Endothelial cell of umbilical vein (primary cell): Measurements from ENCODE around the gene ENG. TPM values are rescaled to one million over a fixed set of nuclear protein-coding genes. Genes with fewer than 3 reads are reported as not detected.

Source experiments
- BruUV-seq: library from RNA; stranded (reverse); fragments of 400-500 nt; replicated peaks from 2 replicates; lab custom pipeline; 2021; lab: Mats Ljungman, UMichigan
- CTCF ChIA-PET: fragments of 300-600, 350-600 bp; sonication (Branson Sonifier 250); formaldehyde crosslinking; loops from one replicate; lab custom pipeline; 2021; ENCODE audit warnings: antibody characterized with exemption, inconsistent platforms; lab: Charles Lee
- POLR2A ChIA-PET: fragments of 300-600, 350-600 bp; sonication (Branson Sonifier 250); formaldehyde crosslinking; loops from one replicate; lab custom pipeline; 2021; ENCODE audit warnings: antibody characterized with exemption, inconsistent platforms; lab: Charles Lee
- DNase-seq: peaks from one replicate; pipeline ENCODE4 v3.0.0-alpha.2; 2011; ENCODE audit warnings: low read depth, low spot score
- FAIRE-seq: peaks from 2 replicates; lab custom pipeline; 2011; peaks lifted over from hg19 to GRCh38; lab: Jason Lieb, UNC
- H2AFZ ChIP-seq: 2 replicates; pipeline ENCODE4 v1.6.0; 2012; ENCODE audit warnings: low read depth, low read length, control low read depth, inconsistent platforms
- H3K27ac ChIP-seq: 2 replicates; pipeline ENCODE4 v1.5.1; 2011; ENCODE audit warnings: low read depth, mild to moderate bottlenecking, control low read depth, low read length, moderate library complexity; ENCODE audit not compliant: insufficient read depth
- H3K27me3 ChIP-seq, 2 experiments: 2 replicates each; pipeline versions ENCODE4 v1.6.0 to v1.6.1; 2011; ENCODE audit warnings: low read length in 2 of 2, mixed read lengths in 1 of 2; ENCODE audit not compliant: control insufficient read depth in 2 of 2, insufficient read depth in 2 of 2
- H3K36me3 ChIP-seq, 2 experiments: 2 replicates in 1 of 2; 3 replicates in 1 of 2; pipeline ENCODE4 v1.5.1; 2011; ENCODE audit warnings: low read length in 2 of 2, mild to moderate bottlenecking in 1 of 2, moderate library complexity in 1 of 2; ENCODE audit not compliant: control insufficient read depth in 2 of 2, insufficient read depth in 2 of 2; ENCODE audit errors: extremely low read depth in 1 of 2
- H3K4me1 ChIP-seq: 3 replicates; pipeline ENCODE4 v1.5.1; 2011; ENCODE audit warnings: mild to moderate bottlenecking, low read length; ENCODE audit not compliant: control insufficient read depth, insufficient read depth; ENCODE audit errors: extremely low read depth
- H3K4me2 ChIP-seq: 2 replicates; pipeline ENCODE4 v1.6.1; 2011; ENCODE audit warnings: low read length, control low read depth, mixed read lengths; ENCODE audit not compliant: insufficient read depth
- H3K4me3 ChIP-seq, 3 experiments: fragments of 200-600 bp in 1 of 3; sonication (generic), shearing (Covaris generic) in 1 of 3; replicated peaks in 1 of 3; 2 replicates each; pipeline ENCODE4 v1.5.1; 2011 to 2016; ENCODE audit warnings: control low read depth in 3 of 3, low read length in 3 of 3, mild to moderate bottlenecking in 2 of 3, inconsistent platforms in 1 of 3, low read depth in 1 of 3, moderate library complexity in 1 of 3; ENCODE audit not compliant: insufficient read depth in 1 of 3
- H3K79me2 ChIP-seq: 2 replicates; pipeline ENCODE4 v1.6.0; 2012; ENCODE audit warnings: low read length, inconsistent platforms; ENCODE audit not compliant: control insufficient read depth, insufficient read depth
- H3K9ac ChIP-seq: replicated peaks from 2 replicates; pipeline ENCODE3; 2011; ENCODE audit warnings: low read length, control low read depth; ENCODE audit not compliant: insufficient read depth; ENCODE audit errors: extremely low read depth
- H3K9me1 ChIP-seq: replicated peaks from 3 replicates; pipeline ENCODE4 v1.6.0; 2011; ENCODE audit warnings: mild to moderate bottlenecking, low read length; ENCODE audit not compliant: control insufficient read depth, insufficient read depth; ENCODE audit errors: extremely low read depth
- H3K9me3 ChIP-seq: replicated peaks from 2 replicates; pipeline ENCODE4 v1.5.1; 2012; ENCODE audit warnings: low read length, inconsistent platforms; ENCODE audit not compliant: control insufficient read depth, insufficient read depth
- H4K20me1 ChIP-seq: replicated peaks from 2 replicates; pipeline ENCODE3; 2011; ENCODE audit warnings: mild to moderate bottlenecking, low read length; ENCODE audit not compliant: control insufficient read depth, insufficient read depth; ENCODE audit errors: extremely low read depth
- CTCF ChIP-seq, 2 donors: IDR thresholded peaks; 1 replicate in 1 of 2; 2 replicates in 1 of 2; pipeline ENCODE4 v1.5.1; 2011; ENCODE audit warnings: low read length in 2 of 2, mild to moderate bottlenecking in 2 of 2, moderate library complexity in 2 of 2, control low read depth in 1 of 2, inconsistent platforms in 1 of 2, low read depth in 1 of 2; ENCODE audit not compliant: insufficient read depth in 1 of 2; ENCODE audit errors: extremely low read depth in 1 of 2
- EZH2 ChIP-seq: IDR thresholded peaks from 2 replicates; pipeline ENCODE4 v1.6.1; 2012; ENCODE audit warnings: borderline replicate concordance, low read depth, mild to moderate bottlenecking, moderate library complexity, low read length, inconsistent platforms; ENCODE audit not compliant: severe bottlenecking
- FOS ChIP-seq: IDR thresholded peaks from 2 replicates; pipeline ENCODE4 v1.6.1; 2011; ENCODE audit warnings: mild to moderate bottlenecking, low read length, moderate library complexity, borderline replicate concordance; ENCODE audit not compliant: insufficient read depth
- GATA2 ChIP-seq: IDR thresholded peaks from 2 replicates; pipeline ENCODE4 v1.7.0; 2011; ENCODE audit warnings: low read depth, mild to moderate bottlenecking, moderate library complexity, mixed read lengths, low read length; ENCODE audit not compliant: insufficient read length, insufficient read depth
- JUN ChIP-seq: IDR thresholded peaks from 2 replicates; pipeline ENCODE4 v1.6.1; 2011; ENCODE audit warnings: borderline replicate concordance, low read depth; ENCODE audit not compliant: insufficient read length, insufficient read depth
- MAX ChIP-seq: IDR thresholded peaks from 2 replicates; pipeline ENCODE4 v1.6.1; 2011; ENCODE audit not compliant: insufficient read depth, insufficient read length
- MYC ChIP-seq: IDR thresholded peaks from one replicate; pipeline ENCODE4 v1.6.1; 2011; ENCODE audit warnings: mild to moderate bottlenecking, low read depth, low read length
- POLR2A ChIP-seq: IDR thresholded peaks from 2 replicates; pipeline ENCODE4 v1.6.1; 2012; ENCODE audit warnings: low read depth, mild to moderate bottlenecking, control low read depth, low read length
- POLR2AphosphoS5 ChIP-seq: IDR thresholded peaks from 2 replicates; pipeline ENCODE4 v1.6.1; 2012; ENCODE audit warnings: low read depth, mild to moderate bottlenecking, control low read depth, low read length, moderate library complexity; ENCODE audit not compliant: insufficient read depth
- dilution Hi-C: fragments of 300-500 bp; cut with MboI; formaldehyde crosslinking; loops from one replicate; pipeline ENCODE4 v1.15.0; 2019; ENCODE audit warnings: low sequenced_read_pairs; ENCODE audit not compliant: extremely low pct_ligation_motif_present
- intact Hi-C: fragments of 100-400 bp; cut with micrococcal nuclease; formaldehyde crosslinking; loops from one replicate; pipeline ENCODE4 v1.10.0; 2022
- polyA plus RNA-seq, 4 experiments: library from polyadenylated mRNA; depleted of rRNA in 3 of 4; stranded (reverse) in 3 of 4; unstranded in 1 of 4; fragments of >200 nt; gene quantifications; 2 replicates each; pipeline versions ENCODE4 v1.2.1 to v1.2.3, GENCODE V29; 2011 to 2012; ENCODE audit warnings: missing spikeins in 1 of 4
- total RNA-seq: library from RNA; stranded (reverse); gene quantifications from 2 replicates; pipeline ENCODE4 v1.2.3, GENCODE V29; 2021

ENG gene
- total and polyA plus RNA-seq, 2 donors (not counting 3 experiments of a cell fraction or from before 2014, with no cell fraction given), result 338 to 728 TPM

DNA sequence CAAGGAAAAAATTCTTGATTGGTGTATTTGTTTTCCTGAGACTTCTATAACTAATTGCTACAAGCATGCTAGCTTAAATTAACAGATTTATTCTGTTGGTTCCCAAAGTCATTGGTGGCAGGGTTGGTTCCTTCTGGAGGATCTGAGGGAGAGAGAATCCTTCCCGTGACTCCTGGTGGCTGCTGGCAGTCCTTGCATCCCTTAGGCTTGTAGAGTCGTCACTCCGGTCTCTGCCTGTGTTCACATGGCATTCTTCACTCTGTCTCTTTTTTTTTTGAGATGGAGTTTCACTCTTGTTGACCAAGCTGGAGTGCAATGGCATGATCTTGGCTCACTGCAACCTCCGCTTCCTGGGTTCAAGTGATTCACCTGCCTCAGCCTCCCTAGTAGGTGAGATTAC is 63.4 kb downstream of the ENG start:
- ChIA-PET CTCF (interaction anchor here (0.6 to 0.8 kb wide), 2 partner anchors 46 to 79 kb away, joined by 3 to 4 read pairs; no protein-coding TSS in a partner anchor), POLR2A (interaction anchor here (1.8 kb wide), 1 partner anchor 79 kb away, joined by 4 read pairs; no protein-coding TSS in a partner anchor)
- Histone ChIP-seq H4K20me1 (no peaks in the 10 kb centered on the region), H3K9ac (no peak overlapping the region), H2AFZ (no peak overlapping the region), H3K79me2 (peaks cover 50% of the 10 kb centered on the region), H3K4me2 (no peak overlapping the region), H3K27me3 (no peaks in the 10 kb centered on the region), H3K4me3 (no peak overlapping the region), H3K27ac (no peak overlapping the region), H3K9me1 (no peaks in the 10 kb centered on the region), H3K36me3 (peaks cover 40 to 43% of the 10 kb centered on the region in 2 experiments), H3K4me1 (peaks cover 15% of the 10 kb centered on the region), H3K9me3 (no peaks in the 10 kb centered on the region)
- TF ChIP-seq GATA2 (no peak), MYC (no peak), MAX (no peak), POLR2AphosphoS5 (no peak), EZH2 (no peak), JUN (no peak), CTCF (IDR thresholded peaks at IDR 0.05; ENCODE audit: extremely low read depth in 1 of 2, insufficient read depth in 1 of 2, low read depth in 1 of 2, low read length in 2 of 2) (no peak), POLR2A (no peak), FOS (no peak)
- DNase-seq (no peak), FAIRE-seq (no peak)
- BruUV-seq, result no TSS peak
- dilution Hi-C loops (no loop called here), intact Hi-C loops (no loop called here)
